HG03060 (cell line): ENCODE measurements around the gene NFE2L3.
"Not testable (repeated sequence)": the region's sequence is repeated elsewhere in the genome, so short reads cannot be mapped to it uniquely, and the experiment has no call there.

ENCODE experiments used
- ATAC-seq: cut with Tn5 transposase; IDR thresholded peaks from one replicate; pipeline ENCODE4 v1.9.1; 2021; ENCODE audit warnings: low read depth, moderate number of reproducible peaks; ENCODE audit not compliant: unreplicated experiment

The NFE2L3 gene

GRCh38 chr7:26144184-26145080 lies 7.6 kb upstream of the NFE2L3 start:
- no peak for ATAC-seq

DNA sequence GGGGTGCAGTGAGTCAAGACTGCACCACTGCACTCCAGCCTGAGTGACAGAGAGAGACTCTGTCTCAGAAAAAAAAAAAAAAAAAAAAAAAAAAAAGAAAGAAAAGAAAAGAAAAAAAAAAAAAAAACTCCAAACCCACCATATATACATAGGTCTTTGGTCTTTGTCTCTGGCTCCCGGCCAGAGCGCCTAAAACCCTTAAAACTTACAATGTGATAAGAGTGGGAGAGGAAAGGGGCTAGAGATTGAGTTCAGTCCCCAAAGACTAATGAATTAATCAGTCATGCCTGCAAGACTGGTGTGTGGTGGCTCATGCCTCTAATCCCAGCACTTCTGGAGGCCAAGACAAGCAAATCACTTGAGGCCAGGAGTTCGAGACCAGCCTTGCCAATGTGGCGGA lies 6.8 kb upstream of the NFE2L3 start:
- no peak for ATAC-seq

DNA sequence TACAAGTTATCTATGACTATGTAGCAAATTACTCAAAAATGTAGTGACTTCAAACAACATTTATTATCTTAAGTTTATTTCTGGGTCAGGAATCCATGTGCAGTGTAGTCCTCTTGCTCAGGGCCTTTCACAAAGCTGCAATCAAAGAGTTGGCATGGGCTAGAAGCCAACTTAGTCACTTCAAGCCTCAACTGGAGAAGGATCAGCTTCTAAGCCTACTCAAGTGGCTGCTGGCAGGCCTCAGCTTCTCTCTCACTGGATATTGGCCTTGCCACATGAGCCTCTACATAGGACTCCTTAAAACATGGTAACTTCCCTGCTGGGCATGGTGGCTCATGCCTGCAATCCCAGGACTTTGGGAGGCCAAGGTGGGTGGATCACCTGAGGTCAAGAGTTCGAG lies 5.0 kb upstream of the NFE2L3 start:
- ATAC-seq, result no peak

GRCh38 chr7:26147646-26148306 lies 4.2 kb upstream of the NFE2L3 start:
- ATAC-seq, result not testable (repeated sequence)

DNA sequence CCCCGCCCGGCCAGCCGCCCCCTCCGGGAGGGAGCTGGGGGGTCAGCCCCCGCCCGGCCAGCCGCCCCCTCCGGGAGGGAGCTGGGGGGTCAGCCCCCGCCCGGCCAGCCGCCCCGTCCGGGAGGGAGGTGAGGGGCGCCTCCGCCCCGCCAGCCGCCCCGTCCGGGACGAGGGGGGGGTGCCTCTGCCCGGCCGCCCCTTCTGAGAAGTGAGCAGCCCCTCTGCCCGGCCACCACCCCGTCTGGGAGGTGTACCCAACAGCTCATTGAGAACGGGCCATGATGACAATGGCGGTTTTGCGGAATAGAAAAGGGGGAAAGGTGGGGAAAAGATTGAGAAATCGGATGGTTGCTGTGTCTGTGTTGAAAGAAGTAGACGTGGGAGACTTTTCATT lies 3.7 kb upstream of the NFE2L3 start:
- ATAC-seq, result not testable (repeated sequence)

GRCh38 chr7:26149391-26149977 lies 2.5 kb upstream of the NFE2L3 start:
- no peak for ATAC-seq

GRCh38 chr7:26151096-26151495 lies 902 bp upstream of the NFE2L3 start:
- no peak for ATAC-seq

DNA sequence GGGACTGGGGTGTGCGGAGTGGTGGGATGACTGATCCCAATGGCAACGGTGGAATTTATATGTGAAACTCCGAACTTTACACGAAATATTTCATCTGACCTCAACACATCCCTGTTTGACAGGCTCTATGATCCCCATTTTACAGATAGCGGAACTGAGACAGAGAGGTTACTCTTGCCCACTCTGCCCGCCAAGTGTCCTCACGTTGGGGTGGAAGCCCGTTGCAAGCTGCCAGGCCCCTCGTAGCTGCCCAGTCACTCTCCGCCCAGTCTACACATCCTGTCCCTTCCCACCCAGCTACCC lies 397 bp upstream of the NFE2L3 start:
- no peak for ATAC-seq

DNA sequence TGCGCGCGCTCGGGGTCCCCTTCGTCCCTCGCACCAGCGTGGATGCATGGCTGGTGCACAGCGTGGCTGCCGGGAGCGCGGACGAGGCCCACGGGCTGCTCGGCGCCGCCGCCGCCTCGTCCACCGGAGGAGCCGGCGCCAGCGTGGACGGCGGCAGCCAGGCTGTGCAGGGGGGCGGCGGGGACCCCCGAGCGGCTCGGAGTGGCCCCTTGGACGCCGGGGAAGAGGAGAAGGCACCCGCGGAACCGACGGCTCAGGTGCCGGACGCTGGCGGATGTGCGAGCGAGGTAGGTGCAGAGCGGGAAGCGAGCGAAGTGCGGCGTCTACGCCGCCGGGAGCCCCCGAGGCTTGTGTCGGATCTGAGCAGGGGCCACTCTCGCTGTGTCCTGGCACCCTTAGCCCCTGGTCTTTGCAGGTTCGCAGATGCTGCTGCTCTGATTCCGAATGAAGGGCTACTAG lies 813 bp downstream of the NFE2L3 start:
- not testable (repeated sequence) for ATAC-seq

- ATAC-seq, result no peak
These were observed 1.3 kb downstream of the NFE2L3 start for GRCh38 chr7:26153241-26153822.

DNA sequence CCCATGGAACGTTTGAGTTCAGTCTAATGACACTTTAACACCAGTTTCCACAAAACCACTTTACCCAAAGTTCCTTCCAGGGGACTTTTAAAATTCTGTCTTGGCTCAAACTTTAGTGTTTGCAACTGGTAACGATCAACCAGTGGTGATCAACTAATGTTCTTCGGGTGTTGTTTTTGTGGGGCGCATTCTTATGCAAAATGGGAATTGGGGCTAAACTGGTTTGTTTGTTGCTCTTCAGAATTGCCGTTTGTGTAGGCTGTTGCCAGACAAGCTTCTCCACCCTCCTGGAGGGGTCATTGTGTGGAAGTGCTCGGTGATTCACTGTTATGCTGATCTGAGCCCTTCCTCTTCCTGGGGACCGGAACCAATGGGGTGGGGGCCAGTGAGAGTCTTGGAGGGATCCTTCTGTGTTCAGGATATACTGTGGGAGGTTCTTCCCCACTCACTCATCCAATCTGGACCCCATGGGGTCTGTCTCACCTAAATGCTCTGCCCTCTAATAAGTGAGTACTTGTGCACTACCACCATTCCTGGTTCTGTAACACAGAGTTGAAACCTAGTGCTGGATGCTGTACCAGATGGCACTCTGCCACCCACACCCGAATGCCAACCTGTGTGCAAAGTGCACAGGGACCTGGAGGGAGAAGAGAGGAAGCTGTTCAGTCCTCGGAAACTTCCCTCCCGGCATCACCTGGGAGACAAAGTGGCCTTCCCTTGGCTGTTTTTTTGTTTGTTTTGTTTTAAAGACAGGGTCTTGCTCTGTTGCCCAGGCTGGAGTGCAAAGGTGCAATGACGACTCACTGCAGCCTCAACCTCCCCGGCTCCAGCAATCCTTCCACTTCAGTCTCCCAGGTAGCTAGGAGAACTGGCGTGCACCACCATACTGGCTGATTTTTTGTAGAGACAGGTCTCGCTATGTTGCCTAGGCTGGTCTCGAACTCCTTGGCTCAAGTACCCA lies 2.1 kb downstream of the NFE2L3 start:
- ATAC-seq, result no peak

GRCh38 chr7:26155531-26156375 lies 3.8 kb downstream of the NFE2L3 start:
- no peak for ATAC-seq

DNA sequence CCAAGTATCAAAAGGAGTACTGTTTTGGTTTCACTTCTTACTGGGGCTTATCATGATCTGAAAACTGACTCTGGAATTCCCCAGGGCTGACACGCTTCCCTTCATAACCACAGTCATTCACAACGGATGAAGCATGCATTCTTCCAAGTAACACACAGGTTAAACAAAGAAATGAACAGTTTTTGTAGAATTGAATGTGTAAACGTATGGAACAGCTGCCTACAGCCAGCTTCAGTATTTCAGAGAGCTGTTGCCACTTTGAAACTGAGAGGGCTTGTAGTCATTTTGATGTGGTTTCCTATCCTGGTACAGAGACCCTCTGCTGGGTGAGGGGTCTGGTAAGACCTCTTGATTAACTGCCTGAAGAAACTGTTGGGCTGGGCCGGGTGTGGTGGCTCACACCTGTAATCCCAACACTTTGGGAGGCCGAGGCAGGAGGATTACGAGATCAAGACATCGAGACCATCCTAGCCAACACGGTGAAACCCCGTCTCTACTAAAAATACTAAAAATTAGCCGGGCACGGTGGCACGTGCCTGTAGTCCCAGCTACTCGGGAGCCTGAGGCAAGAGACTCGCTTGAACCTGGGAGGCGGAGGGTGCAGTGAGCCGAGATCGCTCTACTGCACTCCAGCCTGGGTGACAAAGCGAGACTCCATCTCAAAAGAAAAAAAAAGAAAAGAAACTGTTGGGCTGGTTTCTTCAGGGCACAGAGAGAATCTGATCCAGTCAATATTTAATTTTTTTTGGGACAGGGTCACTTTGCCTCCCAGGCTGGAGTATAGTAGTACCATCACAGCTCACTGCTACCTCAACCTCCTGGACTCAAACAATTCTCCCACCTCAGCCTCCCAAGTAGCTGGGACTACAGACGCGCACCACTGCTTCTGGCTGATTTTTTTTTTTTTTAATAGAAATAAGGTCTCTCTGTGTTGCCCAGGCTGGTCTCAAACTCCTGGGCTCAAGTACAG lies 4.7 kb downstream of the NFE2L3 start:
- no peak for ATAC-seq

- ATAC-seq, result no peak
These were observed 5.6 kb downstream of the NFE2L3 start for GRCh38 chr7:26157520-26158105.

DNA sequence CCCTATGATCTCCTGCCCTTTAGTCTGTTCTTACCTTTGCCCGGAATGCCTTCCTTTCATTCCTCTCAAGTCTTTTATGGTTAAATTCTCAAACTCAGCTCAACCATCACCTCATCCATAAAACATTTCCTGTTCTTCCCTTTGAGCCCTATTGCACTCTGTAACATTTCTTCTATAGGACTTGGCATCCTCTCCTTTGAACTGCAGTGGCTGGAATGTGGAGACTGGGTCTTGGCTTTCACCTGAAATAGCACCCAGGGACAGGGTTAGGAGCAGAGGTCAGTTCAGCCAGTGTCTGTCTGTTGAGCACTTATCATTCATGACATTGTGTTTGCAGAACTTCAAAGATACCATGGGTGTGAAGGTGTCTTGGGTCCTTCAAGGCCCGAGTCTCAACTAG lies 7.2 kb downstream of the NFE2L3 start:
- ATAC-seq, result no peak

DNA sequence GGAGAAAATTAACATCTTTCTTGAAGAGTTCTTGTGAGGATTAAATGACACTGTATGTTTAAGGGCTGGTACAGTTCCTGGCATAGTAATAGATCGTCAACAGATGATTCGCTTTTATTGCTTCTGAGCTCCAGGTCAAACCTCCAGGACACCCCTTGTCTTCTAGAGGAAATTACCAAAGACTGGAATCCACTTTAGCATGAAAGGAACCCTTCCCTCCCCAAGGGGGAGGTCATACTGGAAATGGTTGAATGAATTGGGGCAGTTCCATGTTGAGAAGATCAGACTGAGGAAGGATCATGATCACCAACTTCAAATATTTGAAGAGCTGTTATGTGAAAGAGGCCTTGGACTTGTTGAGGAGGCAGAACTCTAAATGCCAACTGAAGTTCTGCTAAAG lies 8.9 kb downstream of the NFE2L3 start:
- no peak for ATAC-seq

- ATAC-seq, result no peak
These were observed 10.4 kb downstream of the NFE2L3 start for GRCh38 chr7:26162431-26162830.

GRCh38 chr7:26163804-26164203 lies 11.8 kb downstream of the NFE2L3 start:
- not testable (repeated sequence) for ATAC-seq
